ENCODE measurements around the gene LRRC46. TPM values are rescaled to one million over a fixed set of nuclear protein-coding genes. Genes with fewer than 3 reads are reported as not detected.

The LRRC46 gene
- total and polyA plus RNA-seq, 9 of the 15 experiments (the other 6 are each of a cell fraction or from before 2014, with no cell fraction given), result 0.39 to 1.4 (median 0.53) TPM; not detected in 1

- TF ChIP-seq HCFC1 (IDR thresholded peaks at IDR 0.05; ENCODE audit: low read depth, low read length) (no peak), JUND (IDR thresholded peaks at IDR 0.05; ENCODE audit: borderline replicate concordance, low read depth, low read length) (peak; percentile 75; the same call in 1 of the 2 replicates), JUND (tag; IDR thresholded peaks at IDR 0.05; ENCODE audit: borderline replicate concordance, low read depth, low read length) (peak; percentile 71; the same call in 1 of the 3 replicates), CHCHD3 (CRISPR knock-in tag; IDR thresholded peaks at IDR 0.05) (no peak), ZSCAN32 (CRISPR knock-in tag; IDR thresholded peaks at IDR 0.05) (no peak), ARHGAP35 (IDR thresholded peaks at IDR 0.05; ENCODE audit: partially characterized antibody) (no peak), ZNF583 (CRISPR knock-in tag; IDR thresholded peaks at IDR 0.05) (no peak), DDX20 (tag; IDR thresholded peaks at IDR 0.05; ENCODE audit: low read depth) (no peak), CBFB (CRISPR knock-in tag; IDR thresholded peaks at IDR 0.05) (no peak), PTRF (tag; IDR thresholded peaks at IDR 0.05) (no peak), SAP30 (IDR thresholded peaks at IDR 0.05; ENCODE audit: borderline replicate concordance, insufficient read depth, low read depth, low read length, poor library complexity, severe bottlenecking) (no peak), NR2F6 (CRISPR knock-in tag; IDR thresholded peaks at IDR 0.05) (no peak), NEUROD1 (IDR thresholded peaks at IDR 0.05; ENCODE audit: borderline replicate concordance, low read depth, low read length, partially characterized antibody) (peak; percentile 72), ZNF696 (CRISPR knock-in tag; conservative IDR thresholded peaks at IDR 0.05) (no peak), KAT2B (IDR thresholded peaks at IDR 0.05; ENCODE audit: low read depth, low read length) (no peak), CREM (IDR thresholded peaks at IDR 0.05; ENCODE audit: low read depth) (peak; percentile 72), SMAD2 (IDR thresholded peaks at IDR 0.05; ENCODE audit: low read depth, low read length) (no peak), POLR2AphosphoS5 (IDR thresholded peaks at IDR 0.05; ENCODE audit: control insufficient read depth, insufficient read depth, low read depth, low read length) (peak; percentile 51; the same call in 1 of the 2 replicates), HEY1 (CRISPR knock-in tag; IDR thresholded peaks at IDR 0.05; ENCODE audit: borderline replicate concordance) (no peak), MXI1 (IDR thresholded peaks at IDR 0.05; ENCODE audit: low read depth, low read length) (no peak), DPF2 (IDR thresholded peaks at IDR 0.05) (peak; percentile 86), PREB (CRISPR knock-in tag; IDR thresholded peaks at IDR 0.05) (0 out of 2 replicates have a peak, but pooled peaks have one; percentile 33), ZNF146 (CRISPR knock-in tag; IDR thresholded peaks at IDR 0.05; ENCODE audit: unreplicated experiment) (no peak), MTF1 (CRISPR knock-in tag; IDR thresholded peaks at IDR 0.05; ENCODE audit: borderline replicate concordance) (no peak), ZNF707 (CRISPR knock-in tag; conservative IDR thresholded peaks at IDR 0.05) (no peak), ZNF780A (CRISPR knock-in tag; IDR thresholded peaks at IDR 0.05) (no peak), ZNF507 (tag; conservative IDR thresholded peaks at IDR 0.05) (no peak), GTF2B (IDR thresholded peaks at IDR 0.05; ENCODE audit: extremely low read depth, insufficient read length) (no peak), RBM22 (IDR thresholded peaks at IDR 0.05; ENCODE audit: low read depth, low read length, poor library complexity, severe bottlenecking) (no peak), CBFA2T2 (conservative IDR thresholded peaks at IDR 0.05) (peak; percentile 86), SIN3B (IDR thresholded peaks at IDR 0.05; ENCODE audit: low read depth) (no peak)
Observed at GRCh38 chr17:47877368-47878034, 46.0 kb downstream of the LRRC46 start (continued).
